D721Med (cell line): ENCODE measurements around the gene CYB5R3.
"Not testable (repeated sequence)": the region's sequence is repeated elsewhere in the genome, so short reads cannot be mapped to it uniquely, and the experiment has no call there.

Experiments used
- DNase-seq: peaks from one replicate; pipeline ENCODE4 v3.0.0; 2011; ENCODE audit warnings: low spot score; ENCODE audit not compliant: insufficient read length
- FAIRE-seq: peaks from 2 replicates; lab custom pipeline; 2011; peaks lifted over from hg19 to GRCh38; lab: Jason Lieb, UNC
- TF ChIP-seq, protein P1 (sequence below): IDR thresholded peaks from 2 replicates; pipeline ENCODE4 v1.5.1; 2012; ENCODE audit warnings: mild to moderate bottlenecking, control low read depth; ENCODE audit not compliant: insufficient read depth; ENCODE audit errors: missing control alignments

The CYB5R3 gene

DNA sequence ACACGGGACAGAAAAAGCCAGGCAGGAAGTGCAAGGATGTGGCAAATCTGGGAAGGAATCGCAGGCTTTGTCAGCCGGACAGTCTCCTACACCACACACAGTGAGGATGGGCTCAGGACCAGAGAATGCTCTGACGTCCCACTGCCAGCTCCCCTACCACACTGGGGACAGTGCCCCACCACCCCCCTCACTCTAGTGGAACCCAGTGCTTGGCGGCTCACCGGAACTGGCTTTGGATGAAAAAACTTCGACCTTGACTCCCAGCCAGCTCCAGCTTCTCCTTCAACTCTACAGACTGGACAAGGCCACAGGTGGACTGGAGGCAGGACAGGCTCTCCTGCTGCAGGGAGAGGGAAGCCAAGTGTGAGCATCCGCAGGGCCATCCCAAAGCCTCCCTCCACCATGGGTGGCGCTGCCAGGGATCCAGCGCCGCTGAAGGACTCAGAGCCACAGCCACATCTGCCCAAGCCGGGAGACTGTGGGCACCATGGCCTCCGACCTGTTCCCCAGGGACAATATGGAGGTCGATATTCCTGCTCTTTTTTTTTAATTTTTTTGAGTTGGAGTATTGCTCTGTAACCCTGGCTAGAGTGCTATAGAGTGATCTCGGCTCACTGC lies 71.5 kb downstream of the CYB5R3 start:
- DNase-seq (no peak), FAIRE-seq (no peak)
- TF ChIP-seq, protein P1, sequence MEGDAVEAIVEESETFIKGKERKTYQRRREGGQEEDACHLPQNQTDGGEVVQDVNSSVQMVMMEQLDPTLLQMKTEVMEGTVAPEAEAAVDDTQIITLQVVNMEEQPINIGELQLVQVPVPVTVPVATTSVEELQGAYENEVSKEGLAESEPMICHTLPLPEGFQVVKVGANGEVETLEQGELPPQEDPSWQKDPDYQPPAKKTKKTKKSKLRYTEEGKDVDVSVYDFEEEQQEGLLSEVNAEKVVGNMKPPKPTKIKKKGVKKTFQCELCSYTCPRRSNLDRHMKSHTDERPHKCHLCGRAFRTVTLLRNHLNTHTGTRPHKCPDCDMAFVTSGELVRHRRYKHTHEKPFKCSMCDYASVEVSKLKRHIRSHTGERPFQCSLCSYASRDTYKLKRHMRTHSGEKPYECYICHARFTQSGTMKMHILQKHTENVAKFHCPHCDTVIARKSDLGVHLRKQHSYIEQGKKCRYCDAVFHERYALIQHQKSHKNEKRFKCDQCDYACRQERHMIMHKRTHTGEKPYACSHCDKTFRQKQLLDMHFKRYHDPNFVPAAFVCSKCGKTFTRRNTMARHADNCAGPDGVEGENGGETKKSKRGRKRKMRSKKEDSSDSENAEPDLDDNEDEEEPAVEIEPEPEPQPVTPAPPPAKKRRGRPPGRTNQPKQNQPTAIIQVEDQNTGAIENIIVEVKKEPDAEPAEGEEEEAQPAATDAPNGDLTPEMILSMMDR: no peak

DNA sequence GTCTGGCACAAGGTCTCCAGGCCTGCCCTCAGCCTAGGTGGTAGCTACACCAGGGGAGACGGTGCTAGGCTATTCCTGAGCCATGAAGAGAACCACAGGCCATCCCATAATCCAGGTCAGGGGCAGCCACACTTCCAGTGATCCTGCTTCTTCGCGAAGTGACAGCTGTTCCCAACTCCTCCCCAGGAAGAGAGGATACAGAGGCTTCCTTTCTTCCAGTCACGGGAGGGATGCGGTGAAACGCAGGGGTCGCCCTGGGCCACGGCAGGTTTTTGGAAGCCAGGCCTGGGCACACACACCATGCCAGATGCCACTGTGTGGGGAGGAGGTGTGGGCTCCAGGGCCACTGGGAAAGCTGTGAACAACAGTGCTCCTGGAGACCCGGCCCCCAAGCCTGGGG lies 72.1 kb downstream of the CYB5R3 start:
- not testable (repeated sequence) for FAIRE-seq, DNase-seq

DNA sequence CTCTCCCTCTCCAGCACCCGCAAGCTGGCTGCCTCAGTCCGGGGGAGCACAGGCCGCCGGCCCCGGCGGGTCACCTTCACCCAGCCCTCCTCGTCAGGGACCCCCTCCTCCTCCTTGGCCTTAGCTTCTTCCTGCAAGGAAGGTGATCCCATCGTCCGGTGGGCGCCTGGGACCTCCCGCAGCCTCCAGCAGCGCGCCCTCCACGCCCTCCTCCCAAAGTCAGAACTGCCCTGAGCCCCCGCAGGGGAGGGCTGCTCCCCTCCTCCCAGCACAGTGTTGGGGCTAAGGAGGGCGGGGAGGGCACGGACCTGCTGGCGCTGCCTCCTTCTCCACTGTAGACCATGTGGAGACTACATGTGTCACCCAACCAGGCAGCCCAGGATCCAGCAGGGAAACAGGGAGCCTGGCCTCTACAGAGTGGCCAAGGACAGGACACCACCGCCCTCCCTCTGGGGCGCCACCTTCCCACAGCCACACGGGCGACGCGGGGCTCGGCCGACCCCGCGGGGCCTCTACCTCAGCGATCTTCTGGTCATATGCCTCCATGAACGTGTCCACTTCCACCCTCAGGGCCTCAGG lies 73.1 kb downstream of the CYB5R3 start:
- not testable (repeated sequence) for FAIRE-seq, DNase-seq

DNA sequence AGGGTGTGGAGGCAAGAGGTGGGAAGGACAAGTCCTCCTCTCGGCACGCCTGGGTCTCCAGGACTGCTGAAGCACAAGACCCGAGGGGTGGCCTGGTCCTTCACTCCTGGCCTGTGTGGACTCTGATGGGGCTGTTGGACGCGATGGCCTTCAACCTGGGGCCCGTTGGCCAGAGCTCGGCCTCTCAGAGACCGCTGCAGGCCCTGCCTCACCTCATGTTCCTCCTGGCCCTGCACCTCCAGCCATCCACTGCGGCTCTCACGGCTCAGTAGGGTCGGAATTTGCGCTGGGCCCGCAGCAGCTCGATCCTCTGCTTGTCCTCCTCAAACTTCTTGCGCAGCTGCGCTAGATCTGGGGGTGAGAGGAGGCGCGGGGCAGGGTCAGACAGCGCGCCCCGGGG lies 74.7 kb downstream of the CYB5R3 start:
- not testable (repeated sequence) for DNase-seq, FAIRE-seq

DNA sequence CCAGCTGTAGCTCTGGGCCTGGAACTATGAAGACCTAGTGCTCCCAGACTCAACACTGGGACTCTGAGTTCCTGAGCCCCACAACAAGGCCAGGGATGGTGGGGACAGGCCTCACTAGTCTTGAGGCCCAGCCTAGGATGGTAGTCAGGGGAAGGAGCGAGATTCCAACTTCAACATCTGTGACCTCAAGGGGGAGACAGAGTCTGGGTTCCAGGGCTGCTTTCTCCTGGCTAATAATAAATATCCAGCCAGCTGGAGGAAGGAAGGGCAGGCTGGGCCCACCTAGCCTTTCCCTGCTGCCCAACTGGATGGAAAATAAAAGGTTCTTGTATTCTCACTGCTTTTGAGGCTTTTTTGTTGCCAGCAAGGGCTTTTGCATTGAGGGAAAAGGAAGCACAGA lies 75.1 kb downstream of the CYB5R3 start:
- not testable (repeated sequence) for FAIRE-seq, DNase-seq

DNA sequence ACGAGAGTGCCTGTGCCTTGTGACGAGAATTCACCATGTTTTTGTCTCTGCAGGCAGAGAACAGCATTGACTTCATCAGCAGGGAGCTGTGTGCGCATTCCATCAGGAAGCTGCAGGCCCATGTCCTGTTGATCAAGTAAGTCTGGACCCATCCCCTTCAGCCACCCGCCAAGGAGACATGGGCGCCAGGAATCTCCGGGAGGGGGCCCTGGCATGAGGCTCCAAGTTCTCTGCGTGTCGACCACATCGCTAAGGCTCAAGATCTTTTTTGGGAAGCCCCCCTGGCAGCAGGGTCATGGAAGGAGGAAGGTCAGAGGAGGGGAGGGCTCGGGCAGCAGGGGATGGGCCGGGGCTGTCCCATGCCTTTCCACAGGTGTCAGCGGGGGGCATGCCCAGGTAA lies 78.1 kb downstream of the CYB5R3 start:
- FAIRE-seq: not testable (repeated sequence)

DNA sequence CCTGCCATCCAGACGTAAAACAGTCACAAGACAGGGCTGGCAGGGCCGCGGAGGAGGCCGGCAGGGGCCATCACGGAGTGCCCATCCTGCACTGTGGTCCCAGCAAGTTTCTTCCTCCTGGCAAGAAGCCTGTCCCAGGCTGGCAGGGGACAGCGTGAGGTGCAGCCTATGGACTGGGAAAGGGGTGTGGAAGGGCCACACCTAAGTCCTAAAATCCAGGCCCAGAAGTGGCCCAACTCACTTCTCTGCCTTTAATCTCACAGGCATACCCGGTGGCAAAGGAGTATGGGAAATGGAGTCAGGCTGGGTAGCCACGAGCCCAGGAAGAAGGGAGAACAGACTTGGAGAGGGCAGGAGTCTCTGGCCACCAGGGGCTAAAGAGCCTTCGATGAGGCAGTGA lies 78.6 kb downstream of the CYB5R3 start:
- not testable (repeated sequence) for FAIRE-seq, DNase-seq

More for the DNA sequence above, 78.1 kb downstream of the CYB5R3 start:
- not testable (repeated sequence) for DNase-seq

DNA sequence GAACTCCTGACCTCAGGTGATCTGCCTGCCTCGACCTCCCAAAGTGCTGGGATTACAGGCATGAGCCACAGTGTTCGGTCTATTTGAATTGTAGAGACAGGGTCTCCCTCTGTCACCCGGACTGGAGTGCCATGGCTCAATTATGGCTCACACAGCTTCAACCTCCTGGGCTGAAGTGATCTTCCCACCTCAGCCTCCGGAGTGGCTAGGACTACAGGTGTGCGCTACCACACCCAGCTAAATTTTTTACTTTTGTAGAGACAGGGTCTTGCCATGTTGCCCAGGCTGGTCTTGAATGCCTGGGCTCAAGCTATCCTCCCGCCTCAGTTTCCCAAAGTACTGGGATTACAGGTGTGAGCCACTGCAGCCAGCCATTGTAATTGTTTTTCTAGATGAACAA lies 81.2 kb downstream of the CYB5R3 start:
- FAIRE-seq, DNase-seq: not testable (repeated sequence)
